IMR-90 (cell line): ENCODE measurements around the gene CSHL1.

ENCODE experiments used
- BHLHE40 ChIP-seq: fragments of 150-350 bp; IDR thresholded peaks from 2 replicates; pipeline ENCODE4 v1.6.1; 2016; ENCODE audit warnings: mild to moderate bottlenecking, low read depth, low read length
- MAFK ChIP-seq: IDR thresholded peaks from 2 replicates; pipeline ENCODE4 v1.6.1; 2012; ENCODE audit warnings: low read depth, low read length, improper control_type of control experiment
- MAZ ChIP-seq: IDR thresholded peaks from 2 replicates; pipeline ENCODE4 v1.6.1; 2012; ENCODE audit warnings: low read depth, mild to moderate bottlenecking, low read length, improper control_type of control experiment, moderate library complexity, borderline replicate concordance
- NFE2L2 ChIP-seq: fragments of 150-350 bp; IDR thresholded peaks from 2 replicates; pipeline ENCODE4 v1.6.1; 2016; ENCODE audit warnings: low read depth, mild to moderate bottlenecking, low read length
- POLR2A ChIP-seq: IDR thresholded peaks from 2 replicates; pipeline ENCODE4 v1.6.1; 2012; ENCODE audit warnings: mild to moderate bottlenecking, low read depth, low read length
- RAD21 ChIP-seq: IDR thresholded peaks from 2 replicates; pipeline ENCODE4 v1.6.1; 2012; ENCODE audit warnings: low read length, improper control_type of control experiment
- RCOR1 ChIP-seq: IDR thresholded peaks from 2 replicates; pipeline ENCODE4 v1.6.1; 2012; ENCODE audit warnings: mild to moderate bottlenecking, low read length, improper control_type of control experiment; ENCODE audit not compliant: insufficient replicate concordance
- RFX5 ChIP-seq: IDR thresholded peaks from 2 replicates; pipeline ENCODE4 v1.8.0; 2012; ENCODE audit warnings: low read depth, mild to moderate bottlenecking, low read length, moderate library complexity
- SMC3 ChIP-seq: fragments of 150-350 bp; IDR thresholded peaks from 2 replicates; pipeline ENCODE4 v1.6.1; 2016; ENCODE audit warnings: low read depth, mild to moderate bottlenecking, antibody characterized with exemption, low read length, moderate library complexity
- TF ChIP-seq, protein P1 (sequence below): conservative IDR thresholded peaks from 2 replicates; pipeline ENCODE4 v1.5.1; 2012; ENCODE audit warnings: mild to moderate bottlenecking, low read depth, low read length, improper control_type of control experiment

DNA sequence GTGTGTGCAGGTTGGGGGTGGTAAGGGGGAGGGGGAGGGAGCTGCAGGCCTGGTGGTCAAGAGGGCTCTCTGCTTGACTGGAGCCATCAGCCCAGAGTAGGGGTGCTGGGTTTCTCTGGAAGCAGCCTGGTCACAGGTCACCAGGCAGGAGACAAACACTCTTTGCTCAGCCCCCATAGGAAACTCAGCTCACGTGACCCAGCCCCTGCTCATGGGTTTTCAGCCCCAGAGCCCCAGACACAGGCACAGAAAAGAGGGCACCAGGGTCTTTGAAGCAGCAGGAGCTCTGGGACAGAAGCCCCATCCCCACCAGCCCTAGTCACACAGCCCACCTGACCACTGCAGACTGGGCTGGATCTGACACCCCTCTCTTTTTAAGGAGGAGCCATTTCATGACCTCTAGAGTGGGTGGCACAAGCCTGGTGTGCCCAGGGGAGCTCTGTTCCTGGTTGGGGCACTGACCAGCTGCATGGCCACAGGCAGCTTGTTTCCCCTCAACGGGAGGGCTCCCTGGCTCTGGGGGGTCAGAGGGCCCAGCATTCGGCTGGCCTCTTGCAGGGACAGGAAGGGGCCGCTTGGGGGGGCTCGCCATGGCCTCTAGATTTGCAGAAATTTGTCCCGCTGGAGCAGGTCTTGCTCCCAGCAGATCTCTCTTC is 34.9 kb upstream of the CSHL1 start:
- TF ChIP-seq, protein P1, sequence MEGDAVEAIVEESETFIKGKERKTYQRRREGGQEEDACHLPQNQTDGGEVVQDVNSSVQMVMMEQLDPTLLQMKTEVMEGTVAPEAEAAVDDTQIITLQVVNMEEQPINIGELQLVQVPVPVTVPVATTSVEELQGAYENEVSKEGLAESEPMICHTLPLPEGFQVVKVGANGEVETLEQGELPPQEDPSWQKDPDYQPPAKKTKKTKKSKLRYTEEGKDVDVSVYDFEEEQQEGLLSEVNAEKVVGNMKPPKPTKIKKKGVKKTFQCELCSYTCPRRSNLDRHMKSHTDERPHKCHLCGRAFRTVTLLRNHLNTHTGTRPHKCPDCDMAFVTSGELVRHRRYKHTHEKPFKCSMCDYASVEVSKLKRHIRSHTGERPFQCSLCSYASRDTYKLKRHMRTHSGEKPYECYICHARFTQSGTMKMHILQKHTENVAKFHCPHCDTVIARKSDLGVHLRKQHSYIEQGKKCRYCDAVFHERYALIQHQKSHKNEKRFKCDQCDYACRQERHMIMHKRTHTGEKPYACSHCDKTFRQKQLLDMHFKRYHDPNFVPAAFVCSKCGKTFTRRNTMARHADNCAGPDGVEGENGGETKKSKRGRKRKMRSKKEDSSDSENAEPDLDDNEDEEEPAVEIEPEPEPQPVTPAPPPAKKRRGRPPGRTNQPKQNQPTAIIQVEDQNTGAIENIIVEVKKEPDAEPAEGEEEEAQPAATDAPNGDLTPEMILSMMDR: no peak
- TF ChIP-seq SMC3 (no peak), POLR2A (no peak), RFX5 (no peak), MAZ (no peak), MAFK (no peak), NFE2L2 (no peak), RAD21 (no peak), BHLHE40 (no peak), RCOR1 (no peak)
